Activated CD8-positive, alpha-beta T cell treated with anti-CD3 and anti-CD28 coated beads, Interleukin-2, amount 10 ng/mL, durations not matched to agents 7 days and 5 days (primary cell): Measurements from ENCODE around the gene SH3BGR. TPM values are rescaled to one million over a fixed set of nuclear protein-coding genes. Genes with fewer than 3 reads are reported as not detected.

ENCODE experiments used
- ATAC-seq: fragments of 150-1000 bp; cut with Tn5 transposase; one replicate; pipeline ENCODE4 v1.10.0; 2021; ENCODE audit warnings: moderate library complexity
- CTCF ChIA-PET: fragments of 350-600 bp; sonication (Branson Sonifier 250); formaldehyde crosslinking; loops from one replicate; lab custom pipeline; 2021; ENCODE audit warnings: antibody characterized with exemption; lab: Charles Lee
- POLR2A ChIA-PET: fragments of 350-600 bp; sonication (Branson Sonifier 250); formaldehyde crosslinking; loops from one replicate; lab custom pipeline; 2021; ENCODE audit warnings: antibody characterized with exemption; lab: Charles Lee
- DNase-seq: peaks from one replicate; pipeline ENCODE4 v3.0.0-alpha.2; 2020
- H3K27ac Mint-ChIP-seq: one replicate; pipeline ENCODE4 v1.8.0; 2021; ENCODE audit warnings: mild to moderate bottlenecking, mixed read lengths
- H3K27me3 Mint-ChIP-seq: one replicate; pipeline ENCODE4 v1.8.0; 2021; ENCODE audit warnings: low read depth, mixed read lengths
- H3K36me3 Mint-ChIP-seq: one replicate; pipeline ENCODE4 v1.8.0; 2021; ENCODE audit warnings: low read depth, mixed read lengths
- H3K4me1 Mint-ChIP-seq: one replicate; pipeline ENCODE4 v1.8.0; 2021; ENCODE audit warnings: low read depth, mixed read lengths
- H3K4me3 Mint-ChIP-seq: one replicate; pipeline ENCODE4 v1.8.0; 2021; ENCODE audit warnings: mild to moderate bottlenecking, mixed read lengths
- H3K9me3 Mint-ChIP-seq: one replicate; pipeline ENCODE4 v1.8.0; 2022; ENCODE audit warnings: mixed read lengths; ENCODE audit not compliant: insufficient read depth
- microRNA-seq: library from miRNA; unstranded; fragments of <30 nt; microRNA quantifications from one replicate; pipeline ENCODE4 v1.2.0, GENCODE V29; 2022
- total RNA-seq, 2 experiments: library from RNA; stranded (reverse); gene quantifications; one replicate each; pipeline ENCODE4 v1.2.3, GENCODE V29; 2021

Gene SH3BGR
- total RNA-seq, 2 experiments from 2014 or later: 1.1 TPM; not detected in 1

DNA sequence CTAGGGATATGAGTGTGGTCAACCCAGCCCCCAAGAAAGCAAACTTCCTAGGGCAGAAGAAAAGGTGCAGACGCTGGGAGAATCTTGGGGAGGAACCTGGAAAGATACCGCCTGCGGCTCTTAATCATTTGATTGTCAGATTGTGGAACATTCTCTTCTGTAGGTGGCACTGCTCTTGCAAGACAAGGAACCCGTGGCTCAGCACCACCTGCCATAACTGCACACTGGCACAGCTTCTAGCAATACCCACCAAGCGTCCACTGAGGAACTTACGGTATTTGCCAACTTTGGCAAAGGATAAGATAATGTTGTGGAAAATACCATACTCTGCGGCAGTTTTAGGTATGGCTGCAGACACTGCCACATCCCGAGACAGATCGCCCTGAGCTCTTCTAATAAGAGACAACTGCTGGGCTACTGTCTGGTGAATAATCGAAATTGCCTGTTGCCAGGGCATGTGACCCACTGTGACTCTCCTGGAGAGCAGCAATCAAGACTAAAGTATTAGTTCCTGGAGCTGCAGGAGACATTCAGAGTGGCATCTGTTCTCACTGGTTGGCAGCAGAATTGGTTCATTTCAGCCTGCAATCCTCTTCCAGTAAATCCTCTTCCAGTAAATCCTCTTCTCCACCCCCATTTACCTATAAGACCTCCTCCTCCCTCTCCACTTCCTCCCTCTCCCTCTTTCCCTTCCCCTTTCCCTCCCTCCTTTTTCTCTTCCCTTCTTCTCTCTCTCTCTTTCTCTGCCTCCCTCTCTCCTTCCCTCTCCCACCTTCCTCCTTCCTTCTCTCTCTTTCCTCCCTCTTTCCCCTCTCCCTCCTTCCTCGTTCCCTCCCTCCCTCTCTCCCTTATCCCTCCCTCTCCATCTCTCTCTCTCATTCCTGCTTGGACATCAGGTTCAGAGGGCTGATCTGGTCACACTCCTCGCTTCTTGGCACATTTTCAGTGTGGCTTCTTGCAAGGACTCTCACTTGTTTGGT is 111.3 kb downstream of the SH3BGR start:
- H3K4me1 Mint-ChIP-seq: no peaks in the 10 kb centered on the region
- DNase-seq: no peak
- ATAC-seq: no peak
- no peaks in the 10 kb centered on the region for H3K27me3 Mint-ChIP-seq
- no peak overlapping the region for H3K4me3 Mint-ChIP-seq
- no peak overlapping the region for H3K27ac Mint-ChIP-seq
- CTCF ChIA-PET: no interaction called here
- POLR2A ChIA-PET: no interaction called here
- no peaks in the 10 kb centered on the region for H3K36me3 Mint-ChIP-seq
- H3K9me3 Mint-ChIP-seq: no peaks in the 10 kb centered on the region

DNA sequence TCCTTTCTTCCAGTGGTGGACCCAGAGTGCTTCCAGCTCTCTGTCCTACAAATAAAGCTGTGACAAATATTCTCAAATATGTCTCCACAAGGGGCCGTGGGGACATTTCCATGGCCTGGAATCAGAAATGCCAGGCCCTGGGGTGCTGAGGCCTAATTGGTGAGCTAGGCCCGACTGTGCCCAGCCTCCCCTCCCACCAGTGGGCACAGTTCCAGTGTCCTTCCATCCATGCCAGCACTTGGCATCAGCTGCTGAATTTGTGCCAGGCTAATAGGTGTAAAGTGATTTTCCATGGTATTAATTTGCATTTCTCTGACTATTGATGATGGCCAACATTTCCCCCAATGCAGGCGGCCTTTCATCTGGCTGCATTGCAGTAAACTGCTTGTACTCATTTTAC is 112.4 kb downstream of the SH3BGR start:
- ATAC-seq (no peak), DNase-seq (no peak)
- no peaks in the 10 kb centered on the region for H3K27me3 Mint-ChIP-seq
- ChIA-PET POLR2A (no interaction called here), CTCF (no interaction called here)
- H3K4me3 Mint-ChIP-seq: no peak overlapping the region
- H3K36me3 Mint-ChIP-seq: no peaks in the 10 kb centered on the region
- no peak overlapping the region for H3K27ac Mint-ChIP-seq
- no peaks in the 10 kb centered on the region for H3K9me3 Mint-ChIP-seq
- no peaks in the 10 kb centered on the region for H3K4me1 Mint-ChIP-seq

Small RNA genes lying within 50 kb of the gene (microRNA-seq; reads per million reads assigned to microRNA genes)
- not detected for gene MIR6508

Other genes with a start within 250 kb of the SH3BGR start
- gene BRWD1, start 138.3 kb upstream of the SH3BGR start, total RNA-seq: 10 to 100 TPM; 31.9 to 36.0 TPM
- 100 to 1,000 TPM; 380 to 409 TPM for gene HMGN1, start 102.9 kb upstream of the SH3BGR start, total RNA-seq
- gene LCA5L, start 6.2 kb upstream of the SH3BGR start, total RNA-seq: under 1 TPM in 1 of 2 experiments, not detected in 1; 0.47 TPM
- not detected for gene B3GALT5, start 161.0 kb downstream of the SH3BGR start, total RNA-seq